ENCODE results near the gene ACCS.

Gene ACCS

GRCh38 chr11:44033856-44034255 lies 32.2 kb upstream of the ACCS start:
- Histone ChIP-seq H3K9ac (ENCODE audit: low read length) (no peak overlapping the region), H3K9me3 (ENCODE audit: control insufficient read depth, low read length) (no peaks in the 10 kb centered on the region), H2BK120ac (ENCODE audit: low read depth, low read length) (no peak overlapping the region), H2BK5ac (ENCODE audit: low read depth, low read length, poor library complexity, severe bottlenecking) (no peak overlapping the region), H2AFZ (ENCODE audit: low read depth, low read length) (no peak overlapping the region), H2BK15ac (ENCODE audit: low read depth, poor library complexity, severe bottlenecking) (no peak overlapping the region), H3K4me1 (ENCODE audit: control insufficient read depth, insufficient read depth, low read depth, low read length) (peaks cover 6% of the 10 kb centered on the region), H3K23ac (ENCODE audit: low read length in 2 of 2) (no peak overlapping the region), H3K79me1 (replicated peaks; ENCODE audit: low read length, poor library complexity, severe bottlenecking) (no peaks in the 10 kb centered on the region), H2BK12ac (ENCODE audit: low read length in 2 of 2) (no peak overlapping the region), H3K27ac (ENCODE audit: low read length, poor library complexity, severe bottlenecking) (no peak overlapping the region), H2AK5ac (ENCODE audit: low read length, severe bottlenecking) (no peak overlapping the region), H3K27me3 (ENCODE audit: control insufficient read depth in 1 of 2, insufficient read depth in 1 of 2, low read length in 2 of 2) (peaks cover 3 to 58% of the 10 kb centered on the region in 2 experiments), H3K4me2 (ENCODE audit: low read length, poor library complexity, severe bottlenecking) (no peak overlapping the region), H3K18ac (ENCODE audit: low read depth in 1 of 2, low read length in 2 of 2) (no peak overlapping the region), H3K4me3 (ENCODE audit: insufficient read depth in 1 of 2, low read depth in 1 of 2, low read length in 2 of 2) (no peak overlapping the region), H3K4ac (ENCODE audit: low read depth in 1 of 2, low read length in 2 of 2) (no peak overlapping the region), H3K36me3 (ENCODE audit: control insufficient read depth in 1 of 2, insufficient read depth in 2 of 2, low read depth in 1 of 2, low read length in 2 of 2) (no peaks in the 10 kb centered on the region), H3K14ac (ENCODE audit: low read length in 2 of 2) (no peak overlapping the region), H4K91ac (ENCODE audit: low read length) (no peak overlapping the region), H4K8ac (ENCODE audit: low read length) (no peak overlapping the region)
- 85% methylated on average over 2 of the region's 3 CpGs for WGBS
- no peak for DNase-seq

GRCh38 chr11:44034639-44035038 lies 31.4 kb upstream of the ACCS start:
- Histone ChIP-seq H3K9me3 (ENCODE audit: control insufficient read depth, low read length) (no peaks in the 10 kb centered on the region), H2AK5ac (ENCODE audit: low read length, severe bottlenecking) (no peak overlapping the region), H3K4me2 (ENCODE audit: low read length, poor library complexity, severe bottlenecking) (no peak overlapping the region), H3K36me3 (ENCODE audit: control insufficient read depth in 1 of 2, insufficient read depth in 2 of 2, low read depth in 1 of 2, low read length in 2 of 2) (no peaks in the 10 kb centered on the region), H2BK12ac (ENCODE audit: low read length in 2 of 2) (no peak overlapping the region), H3K4me1 (ENCODE audit: control insufficient read depth, insufficient read depth, low read depth, low read length) (peaks cover 6% of the 10 kb centered on the region), H4K91ac (ENCODE audit: low read length) (no peak overlapping the region), H3K23ac (ENCODE audit: low read length in 2 of 2) (no peak overlapping the region), H3K14ac (ENCODE audit: low read length in 2 of 2) (no peak overlapping the region), H2BK5ac (ENCODE audit: low read depth, low read length, poor library complexity, severe bottlenecking) (no peak overlapping the region), H3K4me3 (ENCODE audit: insufficient read depth in 1 of 2, low read depth in 1 of 2, low read length in 2 of 2) (no peak overlapping the region), H3K18ac (ENCODE audit: low read depth in 1 of 2, low read length in 2 of 2) (no peak overlapping the region), H2BK120ac (ENCODE audit: low read depth, low read length) (no peak overlapping the region), H3K27ac (ENCODE audit: low read length, poor library complexity, severe bottlenecking) (no peak overlapping the region), H2BK15ac (ENCODE audit: low read depth, poor library complexity, severe bottlenecking) (no peak overlapping the region), H2AFZ (ENCODE audit: low read depth, low read length) (no peak overlapping the region), H3K9ac (ENCODE audit: low read length) (no peak overlapping the region), H3K4ac (ENCODE audit: low read depth in 1 of 2, low read length in 2 of 2) (no peak overlapping the region), H3K27me3 (ENCODE audit: control insufficient read depth in 1 of 2, insufficient read depth in 1 of 2, low read length in 2 of 2) (peaks cover 3 to 57% of the 10 kb centered on the region in 2 experiments), H3K79me1 (replicated peaks; ENCODE audit: low read length, poor library complexity, severe bottlenecking) (no peaks in the 10 kb centered on the region), H4K8ac (ENCODE audit: low read length) (no peak overlapping the region)
- DNase-seq, result no peak

DNA sequence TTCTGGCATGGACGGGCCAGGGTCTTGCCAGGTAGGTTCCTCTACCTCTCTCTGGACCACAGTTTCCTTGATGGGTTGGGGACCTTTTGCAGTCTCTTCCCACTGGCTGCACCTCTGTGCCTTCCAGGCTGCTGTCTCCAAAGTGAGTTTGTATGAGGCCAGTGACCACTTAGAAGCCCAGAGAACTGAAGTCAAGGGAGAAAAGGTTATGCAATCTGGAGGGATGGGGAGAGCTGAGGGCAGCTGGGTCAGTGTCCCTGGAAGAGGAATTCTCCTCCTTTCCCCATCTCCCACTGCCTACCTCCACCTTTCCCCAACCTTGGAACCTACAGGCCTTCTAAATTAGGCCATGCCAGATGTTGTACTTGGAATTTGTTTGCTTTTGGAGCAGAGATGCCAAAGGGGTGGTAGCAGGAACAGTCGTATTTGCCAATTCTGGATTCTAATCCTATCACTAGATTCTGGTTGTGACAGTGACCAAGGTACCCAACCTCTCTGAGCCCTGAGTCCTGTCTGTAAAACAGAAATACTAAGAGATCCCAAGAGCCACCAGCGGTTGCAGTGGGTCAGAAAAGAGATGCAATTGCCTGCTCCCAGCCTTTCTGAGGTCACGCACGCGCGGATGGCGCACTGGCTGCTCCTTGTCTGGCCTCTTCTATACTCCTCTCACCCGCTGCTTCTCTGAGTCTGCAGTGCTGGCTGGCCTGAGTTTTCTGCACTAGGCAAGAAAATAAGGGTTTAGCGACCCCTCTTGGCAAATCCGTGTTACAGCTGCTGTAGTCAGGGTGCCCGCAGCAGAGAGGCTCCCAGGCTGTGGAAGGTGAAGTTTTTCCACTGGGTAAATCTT lies 29.0 kb upstream of the ACCS start:
- WGBS, result 18% methylated on average over 12 of the region's 12 CpGs
- no peak overlapping the region for H2AK5ac ChIP-seq (ENCODE audit: low read length, severe bottlenecking)

DNA sequence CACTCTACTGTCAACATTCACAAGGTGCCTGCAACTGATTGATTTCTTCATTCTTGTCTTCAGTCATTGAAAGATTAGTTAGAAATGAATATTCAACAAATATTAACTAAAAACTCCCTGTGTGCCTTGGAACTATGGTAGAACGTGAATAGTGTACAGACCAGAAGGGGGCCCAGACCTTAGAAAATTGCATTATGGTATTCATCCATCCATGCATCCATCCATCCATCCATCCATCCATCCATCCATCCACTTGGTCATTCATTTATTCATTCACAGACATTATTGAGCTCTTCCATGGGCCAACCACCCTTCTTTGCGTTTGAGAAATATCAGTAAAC lies 28.4 kb upstream of the ACCS start:
- H3K4me2 ChIP-seq (ENCODE audit: low read length, poor library complexity, severe bottlenecking), result no peak overlapping the region
- H3K4ac ChIP-seq (ENCODE audit: low read depth in 1 of 2, low read length in 2 of 2), result no peak overlapping the region
- no peak overlapping the region for H2BK15ac ChIP-seq (ENCODE audit: low read depth, poor library complexity, severe bottlenecking)
- no peaks in the 10 kb centered on the region for H3K4me1 ChIP-seq (ENCODE audit: control insufficient read depth, insufficient read depth, low read depth, low read length)
- no peak overlapping the region for H3K9ac ChIP-seq (ENCODE audit: low read length)
- H2AFZ ChIP-seq (ENCODE audit: low read depth, low read length), result no peak overlapping the region
- H3K4me3 ChIP-seq (ENCODE audit: insufficient read depth in 1 of 2, low read depth in 1 of 2, low read length in 2 of 2), result no peak overlapping the region
- H3K36me3 ChIP-seq (ENCODE audit: control insufficient read depth in 1 of 2, insufficient read depth in 2 of 2, low read depth in 1 of 2, low read length in 2 of 2), result no peaks in the 10 kb centered on the region
- H3K23ac ChIP-seq (ENCODE audit: low read length in 2 of 2), result no peak overlapping the region
- no peak overlapping the region for H3K14ac ChIP-seq (ENCODE audit: low read length in 2 of 2)
- peaks cover 9% of the 10 kb centered on the region for H3K9me3 ChIP-seq (ENCODE audit: control insufficient read depth, low read length)
- H2BK120ac ChIP-seq (ENCODE audit: low read depth, low read length), result no peak overlapping the region
- no peaks in the 10 kb centered on the region for H3K79me1 ChIP-seq (replicated peaks; ENCODE audit: low read length, poor library complexity, severe bottlenecking)
- WGBS, result 100% methylated on average over 2 of the region's 2 CpGs
- H3K27me3 ChIP-seq (ENCODE audit: control insufficient read depth in 1 of 2, insufficient read depth in 1 of 2, low read length in 2 of 2), result peaks cover 3 to 39% of the 10 kb centered on the region in 2 experiments
- no peak overlapping the region for H3K18ac ChIP-seq (ENCODE audit: low read depth in 1 of 2, low read length in 2 of 2)
- H2BK12ac ChIP-seq (ENCODE audit: low read length in 2 of 2), result no peak overlapping the region
- H2AK5ac ChIP-seq (ENCODE audit: low read length, severe bottlenecking), result no peak overlapping the region
- H3K27ac ChIP-seq (ENCODE audit: low read length, poor library complexity, severe bottlenecking), result no peak overlapping the region
- H4K8ac ChIP-seq (ENCODE audit: low read length), result no peak overlapping the region
- no peak overlapping the region for H4K91ac ChIP-seq (ENCODE audit: low read length)
- H2BK5ac ChIP-seq (ENCODE audit: low read depth, low read length, poor library complexity, severe bottlenecking), result no peak overlapping the region
- DNase-seq, result no peak

More for the DNA sequence above, 29.0 kb upstream of the ACCS start:
- Histone ChIP-seq H3K79me1 (replicated peaks; ENCODE audit: low read length, poor library complexity, severe bottlenecking) (no peaks in the 10 kb centered on the region), H2BK5ac (ENCODE audit: low read depth, low read length, poor library complexity, severe bottlenecking) (no peak overlapping the region), H3K4me3 (ENCODE audit: insufficient read depth in 1 of 2, low read depth in 1 of 2, low read length in 2 of 2) (no peak overlapping the region), H3K23ac (ENCODE audit: low read length in 2 of 2) (no peak overlapping the region), H3K4me1 (ENCODE audit: control insufficient read depth, insufficient read depth, low read depth, low read length) (peaks cover 4% of the 10 kb centered on the region), H3K9ac (ENCODE audit: low read length) (peak overlapping the region; percentile 26), H2BK15ac (ENCODE audit: low read depth, poor library complexity, severe bottlenecking) (no peak overlapping the region), H3K9me3 (ENCODE audit: control insufficient read depth, low read length) (peaks cover 9% of the 10 kb centered on the region), H2AFZ (ENCODE audit: low read depth, low read length) (no peak overlapping the region), H2BK120ac (ENCODE audit: low read depth, low read length) (no peak overlapping the region), H4K8ac (ENCODE audit: low read length) (no peak overlapping the region), H3K27me3 (ENCODE audit: control insufficient read depth in 1 of 2, insufficient read depth in 1 of 2, low read length in 2 of 2) (peaks cover 3 to 45% of the 10 kb centered on the region in 2 experiments), H3K4ac (ENCODE audit: low read depth in 1 of 2, low read length in 2 of 2) (peak overlapping the region in 1 of 2 experiments; percentile 28), H2BK12ac (ENCODE audit: low read length in 2 of 2) (peak overlapping the region; percentile 45 to 61), H4K91ac (ENCODE audit: low read length) (no peak overlapping the region), H3K14ac (ENCODE audit: low read length in 2 of 2) (no peak overlapping the region), H3K4me2 (ENCODE audit: low read length, poor library complexity, severe bottlenecking) (no peak overlapping the region), H3K27ac (ENCODE audit: low read length, poor library complexity, severe bottlenecking) (no peak overlapping the region), H3K18ac (ENCODE audit: low read depth in 1 of 2, low read length in 2 of 2) (no peak overlapping the region), H3K36me3 (ENCODE audit: control insufficient read depth in 1 of 2, insufficient read depth in 2 of 2, low read depth in 1 of 2, low read length in 2 of 2) (no peaks in the 10 kb centered on the region)
- DNase-seq, result peak; percentile 89
